GM23338 (cell line): ENCODE data around the gene AFF3. TPM values are rescaled to one million over a fixed set of nuclear protein-coding genes. Genes with fewer than 3 reads are reported as not detected.

Experiments used
- ATAC-seq: fragments of 200-7000 bp; cut with Tn5 transposase; 3 replicates; pipeline ENCODE4 v1.9.1; 2020
- DNase-seq: peaks from one replicate; pipeline ENCODE4 v3.0.0-alpha.2; 2015; ENCODE audit warnings: low spot score
- H2AFZ ChIP-seq: fragments of 200-600 bp; sonication (generic); 2 replicates; pipeline ENCODE4 v1.8.0; 2016; ENCODE audit warnings: antibody characterized with exemption, mild to moderate bottlenecking, moderate library complexity
- H3F3A ChIP-seq: fragments of 200-600 bp; sonication (generic); replicated peaks from 2 replicates; pipeline ENCODE4 v1.8.0; 2017; ENCODE audit warnings: antibody characterized with exemption, mixed run types, low read depth
- H3K27ac ChIP-seq: fragments of 200-600 bp; sonication (generic); 2 replicates; pipeline ENCODE4 v1.6.1; 2016; ENCODE audit warnings: low read depth
- H3K27me3 ChIP-seq: fragments of 200-600 bp; sonication (generic); 2 replicates; pipeline ENCODE4 v1.8.0; 2016; ENCODE audit warnings: mild to moderate bottlenecking, mixed run types, moderate library complexity; ENCODE audit not compliant: insufficient read depth
- H3K36me3 ChIP-seq: fragments of 200-600 bp; sonication (generic); 2 replicates; pipeline ENCODE4 v1.8.0; 2016; ENCODE audit warnings: mild to moderate bottlenecking; ENCODE audit not compliant: insufficient read depth
- H3K4me1 ChIP-seq: fragments of 200-600 bp; sonication (generic); 2 replicates; pipeline ENCODE4 v1.8.0; 2016; ENCODE audit warnings: mild to moderate bottlenecking, moderate library complexity; ENCODE audit not compliant: insufficient read depth
- H3K4me2 ChIP-seq: fragments of 200-600 bp; sonication (generic); 2 replicates; pipeline ENCODE4 v1.7.1; 2017; ENCODE audit warnings: mixed run types
- H3K4me3 ChIP-seq: fragments of 200-600 bp; sonication (generic); 2 replicates; pipeline ENCODE4 v1.6.1; 2016; ENCODE audit warnings: mixed run types
- H3K79me2 ChIP-seq: fragments of 200-600 bp; sonication (generic); replicated peaks from 2 replicates; pipeline ENCODE4 v1.8.0; 2017; ENCODE audit warnings: mild to moderate bottlenecking; ENCODE audit not compliant: insufficient read depth
- H3K9me2 ChIP-seq: fragments of 200-600 bp; sonication (generic); 2 replicates; pipeline ENCODE4 v1.8.0; 2017; ENCODE audit not compliant: insufficient read depth
- H4K20me1 ChIP-seq: fragments of 200-600 bp; sonication (generic); replicated peaks from 2 replicates; pipeline ENCODE4 v1.8.0; 2017; ENCODE audit warnings: mild to moderate bottlenecking; ENCODE audit not compliant: insufficient read depth
- H3K27ac Mint-ChIP-seq: 2 replicates; pipeline ENCODE4 v1.8.0; 2020; ENCODE audit warnings: inconsistent platforms, mild to moderate bottlenecking, moderate library complexity, mixed read lengths
- H3K27me3 Mint-ChIP-seq: 3 replicates; pipeline ENCODE4 v1.8.0; 2022; ENCODE audit warnings: low read depth, mild to moderate bottlenecking, moderate library complexity, mixed read lengths, inconsistent platforms; ENCODE audit not compliant: insufficient read depth, poor library complexity
- H3K36me3 Mint-ChIP-seq: 3 replicates; pipeline ENCODE4 v1.8.0; 2021; ENCODE audit warnings: low read depth, mild to moderate bottlenecking, inconsistent platforms, moderate library complexity, mixed read lengths
- H3K4me1 Mint-ChIP-seq: 3 replicates; pipeline ENCODE4 v1.8.0; 2020; ENCODE audit warnings: mild to moderate bottlenecking, inconsistent platforms, mixed read lengths
- H3K4me3 Mint-ChIP-seq: 3 replicates; pipeline ENCODE4 v1.8.0; 2021; ENCODE audit warnings: moderate library complexity, mild to moderate bottlenecking, inconsistent platforms, mixed read lengths
- H3K9me3 Mint-ChIP-seq: 3 replicates; pipeline ENCODE4 v1.8.0; 2020; ENCODE audit warnings: moderate library complexity, mild to moderate bottlenecking, inconsistent platforms, mixed read lengths
- CREB1 ChIP-seq: fragments of 250-450 bp; sonication (Bioruptor Pico); IDR thresholded peaks from 2 replicates; pipeline ENCODE4 v1.5.0; 2020; ENCODE audit warnings: low read depth, mild to moderate bottlenecking, moderate library complexity
- ETS1 ChIP-seq: IDR thresholded peaks from 2 replicates; pipeline ENCODE4 v1.6.1; 2016; ENCODE audit warnings: antibody characterized with exemption
- EZH2 ChIP-seq: fragments of 200-600 bp; sonication (generic); IDR thresholded peaks from one replicate; pipeline ENCODE4 v1.8.0; 2017; ENCODE audit warnings: antibody characterized with exemption, mild to moderate bottlenecking, low read depth; ENCODE audit not compliant: unreplicated experiment
- JUNB ChIP-seq: IDR thresholded peaks from one replicate; pipeline ENCODE4 v1.6.1; 2016; ENCODE audit warnings: antibody characterized with exemption; ENCODE audit not compliant: unreplicated experiment
- POLR2AphosphoS5 ChIP-seq: IDR thresholded peaks from 2 replicates; pipeline ENCODE4 v1.6.1; 2016; ENCODE audit warnings: antibody characterized with exemption, low read depth
- STAT1 ChIP-seq: IDR thresholded peaks from one replicate; pipeline ENCODE4 v1.6.1; 2016; ENCODE audit warnings: antibody characterized with exemption; ENCODE audit not compliant: unreplicated experiment
- ZNF114 ChIP-seq: fragments of 250-450 bp; sonication (Bioruptor Pico); IDR thresholded peaks from 2 replicates; pipeline ENCODE4 v1.5.0; 2020; ENCODE audit warnings: mild to moderate bottlenecking, moderate library complexity
- ZNF462 ChIP-seq: fragments of 250-450 bp; sonication (Bioruptor Pico); IDR thresholded peaks from 2 replicates; pipeline ENCODE4 v1.5.0; 2020; ENCODE audit warnings: mild to moderate bottlenecking, moderate library complexity
- polyA plus RNA-seq: library from polyadenylated mRNA; unstranded; fragments of >200 nt; fragmentation: Nextera tagmentation; extraction: Ambion mirVana; gene quantifications from 2 replicates; pipeline ENCODE4 v1.2.1, GENCODE V29; 2016
- total RNA-seq: library from RNA; depleted of rRNA; stranded (reverse); fragments of >200 nt; shearing (Covaris generic); gene quantifications from 2 replicates; pipeline ENCODE4 v1.2.3, GENCODE V29; 2014

Gene AFF3
- total and polyA plus RNA-seq, 2 experiments from 2014 or later: 0.73 to 1.4 TPM

- Histone ChIP-seq H3K4me1 (no peaks in the 10 kb centered on the region), H3K27ac (no peak overlapping the region), H3K9me2 (no peaks in the 10 kb centered on the region), H3F3A (no peaks in the 10 kb centered on the region), H4K20me1 (no peaks in the 10 kb centered on the region), H3K4me3 (no peak overlapping the region), H3K4me2 (no peak overlapping the region), H3K79me2 (no peaks in the 10 kb centered on the region), H3K36me3 (no peaks in the 10 kb centered on the region), H2AFZ (no peak overlapping the region), H3K27me3 (no peaks in the 10 kb centered on the region)
- Mint-ChIP-seq H3K36me3 (no peaks in the 10 kb centered on the region), H3K27ac (no peak overlapping the region), H3K4me1 (peaks cover 7% of the 10 kb centered on the region; the same call in 2 of the 3 replicates), H3K4me3 (no peak overlapping the region), H3K27me3 (no peaks in the 10 kb centered on the region), H3K9me3 (no peaks in the 10 kb centered on the region)
- no peak for DNase-seq
- no peak for TF ChIP-seq POLR2AphosphoS5
- no peak for TF ChIP-seq EZH2
- TF ChIP-seq JUNB: no peak
- no peak for TF ChIP-seq ZNF462 (CRISPR knock-in tag)
- ATAC-seq: no peak
Observed at GRCh38 chr2:99640635-99641151, 501.7 kb downstream of the AFF3 start.

- no peak overlapping the region for H3K4me2 ChIP-seq
- 0 out of 2 replicates have a peak overlapping the region, but pooled peaks have one; percentile 32 for H2AFZ ChIP-seq
- DNase-seq: no peak
- H3K36me3 ChIP-seq: no peaks in the 10 kb centered on the region
- no peaks in the 10 kb centered on the region for H3K79me2 ChIP-seq
- H3F3A ChIP-seq: no peaks in the 10 kb centered on the region
- H3K4me3 ChIP-seq: no peak overlapping the region
- Mint-ChIP-seq H3K4me1 (peaks cover 7% of the 10 kb centered on the region; the same call in 2 of the 3 replicates), H3K4me3 (no peak overlapping the region), H3K27me3 (no peaks in the 10 kb centered on the region), H3K36me3 (no peaks in the 10 kb centered on the region), H3K27ac (no peak overlapping the region), H3K9me3 (no peaks in the 10 kb centered on the region)
- no peaks in the 10 kb centered on the region for H3K9me2 ChIP-seq
- no peaks in the 10 kb centered on the region for H3K4me1 ChIP-seq
- no peaks in the 10 kb centered on the region for H3K27me3 ChIP-seq
- H3K27ac ChIP-seq: no peak overlapping the region
- H4K20me1 ChIP-seq: no peaks in the 10 kb centered on the region
- ATAC-seq: no peak
- TF ChIP-seq POLR2AphosphoS5 (no peak), CREB1 (no peak), ZNF114 (CRISPR knock-in tag) (no peak), ETS1 (no peak), STAT1 (no peak)
Observed at GRCh38 chr2:99638791-99639190, 503.6 kb downstream of the AFF3 start.
